GM12878 (cell line): Measurements from ENCODE around the gene FNDC3A. TPM values are rescaled to one million over a fixed set of nuclear protein-coding genes. Genes with fewer than 3 reads are reported as not detected.

Source experiments
- ATF3 ChIP-seq: IDR thresholded peaks from 2 replicates; pipeline ENCODE4 v1.6.1; 2011; ENCODE audit warnings: low read depth, mild to moderate bottlenecking, low read length, moderate library complexity, borderline replicate concordance; ENCODE audit errors: extremely low read depth
- BHLHE40 ChIP-seq, 2 experiments: fragments of 450-650 bp in 1 of 2; IDR thresholded peaks; 2 replicates each; pipeline ENCODE4 v1.6.1; 2011 to 2017; ENCODE audit warnings: low read depth in 2 of 2, borderline replicate concordance in 1 of 2, improper control_type of control experiment in 1 of 2, low read length in 1 of 2, mild to moderate bottlenecking in 1 of 2
- HDGF ChIP-seq: fragments of 450-650 bp; IDR thresholded peaks from 2 replicates; pipeline ENCODE4 v1.6.1; 2016; ENCODE audit warnings: antibody characterized with exemption
- IKZF2 ChIP-seq, 2 experiments: fragments of 450-650 bp; IDR thresholded peaks; 2 replicates each; pipeline ENCODE4 v1.6.1; 2017; ENCODE audit warnings: mild to moderate bottlenecking in 2 of 2, moderate library complexity in 2 of 2
- MEF2B ChIP-seq: fragments of 450-650 bp; IDR thresholded peaks from 2 replicates; pipeline ENCODE4 v1.6.1; 2018; ENCODE audit warnings: mild to moderate bottlenecking, moderate library complexity; ENCODE audit not compliant: partially characterized antibody, poor library complexity, severe bottlenecking
- MTA3 ChIP-seq: IDR thresholded peaks from 2 replicates; pipeline ENCODE4 v1.6.1; 2012; ENCODE audit warnings: low read length, inconsistent platforms, borderline replicate concordance
- MYB ChIP-seq: fragments of 150-350 bp; IDR thresholded peaks from 2 replicates; pipeline ENCODE4 v1.6.1; 2014; ENCODE audit warnings: mild to moderate bottlenecking, low read depth, low read length, borderline replicate concordance
- NBN ChIP-seq: fragments of 450-650 bp; IDR thresholded peaks from 2 replicates; pipeline ENCODE4 v1.6.1; 2016
- NFIC ChIP-seq: IDR thresholded peaks from 2 replicates; pipeline ENCODE4 v1.6.1; 2012; ENCODE audit warnings: low read depth, mild to moderate bottlenecking, inconsistent platforms, low read length, moderate library complexity
- PRDM15 ChIP-seq: fragments of 450-650 bp; formaldehyde crosslinking; IDR thresholded peaks from 2 replicates; pipeline ENCODE4 v1.4.0; 2020; ENCODE audit warnings: mild to moderate bottlenecking, moderate library complexity
- SREBF2 ChIP-seq: IDR thresholded peaks from 2 replicates; pipeline ENCODE4 v1.6.1; 2012; ENCODE audit warnings: mild to moderate bottlenecking, low read length
- STAT3 ChIP-seq: IDR thresholded peaks from 2 replicates; pipeline ENCODE4 v1.6.1; 2011; ENCODE audit warnings: low read depth, low read length, improper control_type of control experiment
- ZBED1 ChIP-seq: IDR thresholded peaks from 2 replicates; pipeline ENCODE4 v1.6.1; 2016; ENCODE audit warnings: borderline replicate concordance
- ZNF384 ChIP-seq: IDR thresholded peaks from 2 replicates; pipeline ENCODE4 v1.6.1; 2012; ENCODE audit warnings: low read depth, mild to moderate bottlenecking, low read length, improper control_type of control experiment, borderline replicate concordance
- polyA plus RNA-seq, 11 experiments: library from polyadenylated mRNA; depleted of rRNA in 4 of 11; unstranded in 6 of 11; stranded (reverse) in 5 of 11; fragments of >200 nt; fragmentation: Nextera tagmentation in 4 of 11; fragmentation: Illumina TruSeq in 1 of 11; extraction: Ambion mirVana in 4 of 11; extraction: Trizol in 1 of 11; gene quantifications; 1 replicate in 1 of 11; 2 replicates in 10 of 11; pipeline versions ENCODE4 v1.2.1 to v1.2.3, GENCODE V29; 2011 to 2016; ENCODE audit warnings: inconsistent platforms in 2 of 11, missing spikeins in 2 of 11, low read depth in 1 of 11
- total RNA-seq, 4 experiments: library from RNA; depleted of rRNA in 3 of 4; stranded (reverse); fragments of >200 nt in 3 of 4; fragmentation: Illumina TruSeq in 1 of 4; extraction: Trizol in 1 of 4; gene quantifications; 2 replicates each; pipeline versions ENCODE4 v1.2.1 to v1.2.3, GENCODE V29; 2013 to 2021
- TF ChIP-seq, protein P1 (sequence below): fragments of 450-650 bp; IDR thresholded peaks from 2 replicates; pipeline ENCODE4 v1.6.1; 2014; ENCODE audit warnings: mild to moderate bottlenecking

FNDC3A gene
- total and polyA plus RNA-seq, 10 of the 15 experiments (the other 5 are each of a cell fraction or from before 2014, with no cell fraction given), result 6.3 to 46.4 (median 22.8) TPM

GRCh38 chr13:49110122-49110912 lies 134.6 kb downstream of the FNDC3A start (continued):
- TF ChIP-seq MTA3 (no peak), MEF2B (peak; percentile 63), IKZF2 (IDR thresholded peaks at IDR 0.05) (0 out of 4 replicates have a peak, but pooled peaks of 1 of the 2 experiments have one; percentile 18), SREBF2 (no peak), PRDM15 (CRISPR knock-in tag) (peak; percentile 93), ZNF384 (peak; percentile 99), ATF3 (peak; percentile 98), MYB (no peak), BHLHE40 (IDR thresholded peaks at IDR 0.05; ENCODE audit: borderline replicate concordance in 1 of 2, low read depth in 2 of 2, low read length in 1 of 2) (peak; percentile 91 to 97), NBN (peak; percentile 35; the same call in 1 of the 2 replicates), STAT3 (peak; percentile 85; the same call in 1 of the 2 replicates), HDGF (no peak), ZBED1 (0 out of 2 replicates have a peak, but pooled peaks have one; percentile 25), NFIC (peak; percentile 87)
- TF ChIP-seq, protein P1, sequence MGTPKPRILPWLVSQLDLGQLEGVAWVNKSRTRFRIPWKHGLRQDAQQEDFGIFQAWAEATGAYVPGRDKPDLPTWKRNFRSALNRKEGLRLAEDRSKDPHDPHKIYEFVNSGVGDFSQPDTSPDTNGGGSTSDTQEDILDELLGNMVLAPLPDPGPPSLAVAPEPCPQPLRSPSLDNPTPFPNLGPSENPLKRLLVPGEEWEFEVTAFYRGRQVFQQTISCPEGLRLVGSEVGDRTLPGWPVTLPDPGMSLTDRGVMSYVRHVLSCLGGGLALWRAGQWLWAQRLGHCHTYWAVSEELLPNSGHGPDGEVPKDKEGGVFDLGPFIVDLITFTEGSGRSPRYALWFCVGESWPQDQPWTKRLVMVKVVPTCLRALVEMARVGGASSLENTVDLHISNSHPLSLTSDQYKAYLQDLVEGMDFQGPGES, result peak; percentile 49; the same call in 1 of the 2 replicates
